Loucy (cell line): Measurements from ENCODE around the gene TGM2.

Experiments used
- CTCF ChIP-seq: fragments of 200-600 bp; sonication (generic); conservative IDR thresholded peaks from 2 replicates; pipeline ENCODE4 v1.5.1; 2014; ENCODE audit warnings: mild to moderate bottlenecking, antibody characterized with exemption, low read length
- EZH2phosphoT487 ChIP-seq: fragments of 200-600 bp; IDR thresholded peaks from 2 replicates; pipeline ENCODE4 v1.6.1; 2018; ENCODE audit warnings: antibody characterized with exemption, mild to moderate bottlenecking, moderate library complexity, borderline replicate concordance

DNA sequence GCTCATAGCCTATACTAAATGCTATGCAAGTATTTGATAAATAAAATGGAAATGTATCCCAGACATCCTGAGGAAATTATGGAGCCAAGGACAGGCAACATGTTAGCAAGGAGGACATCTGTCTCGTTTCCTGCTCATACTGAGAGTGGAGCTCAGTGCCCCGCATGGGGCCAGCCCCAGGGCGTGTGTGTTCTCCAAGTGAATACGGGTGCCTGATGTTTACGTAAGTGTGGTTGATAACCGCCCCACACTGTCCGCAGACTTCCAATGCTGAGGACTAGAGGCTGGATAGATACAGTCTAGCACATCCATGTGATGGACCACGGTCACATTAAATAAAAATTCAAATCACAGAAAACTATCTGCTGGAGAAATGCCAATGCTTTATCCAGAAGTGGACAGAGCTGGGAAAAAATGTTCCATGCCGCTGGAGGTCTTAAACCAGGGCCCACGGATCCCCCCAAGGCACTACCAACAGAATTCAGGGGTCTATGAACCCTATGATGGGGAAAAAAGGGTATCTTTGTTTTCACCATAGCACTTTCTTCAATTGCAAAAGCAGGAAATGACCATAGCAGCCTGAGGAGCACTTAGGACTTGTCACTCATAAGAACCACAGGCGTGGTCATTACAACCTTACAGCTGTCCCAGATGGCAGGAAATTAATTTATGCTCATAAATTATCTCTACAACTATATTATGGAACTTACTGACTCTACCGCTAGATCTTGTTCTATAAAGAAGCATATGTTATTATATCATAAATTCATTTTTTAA is 24.9 kb downstream of the TGM2 start:
- no peak for TF ChIP-seq CTCF
- TF ChIP-seq EZH2phosphoT487 = no peak
